Upper lobe of right lung (tissue), 1 donor: ENCODE measurements around the gene TPO. TPM values are rescaled to one million over a fixed set of nuclear protein-coding genes. Genes with fewer than 3 reads are reported as not detected.

Experiments
- ATAC-seq: fragments of 200-7000 bp; cut with Tn5 transposase; one replicate; pipeline ENCODE4 v1.9.1; 2020; ENCODE audit warnings: mild to moderate bottlenecking, moderate library complexity
- DNase-seq: peaks from one replicate; pipeline ENCODE4 v3.0.0-alpha.2; 2020
- H3K27ac ChIP-seq: fragments of 200-600 bp; one replicate; pipeline ENCODE4 v1.8.0; 2022
- H3K27me3 ChIP-seq: fragments of 200-600 bp; one replicate; pipeline ENCODE4 v1.8.0; 2022; ENCODE audit warnings: mild to moderate bottlenecking
- H3K36me3 ChIP-seq: fragments of 200-600 bp; one replicate; pipeline ENCODE4 v1.8.0; 2022
- H3K4me1 ChIP-seq: fragments of 200-600 bp; one replicate; pipeline ENCODE4 v1.8.0; 2022
- H3K4me3 ChIP-seq: fragments of 200-600 bp; one replicate; pipeline ENCODE4 v1.8.0; 2022; ENCODE audit warnings: mild to moderate bottlenecking
- H3K9me3 ChIP-seq: fragments of 200-600 bp; one replicate; pipeline ENCODE4 v1.8.0; 2022
- CTCF ChIP-seq: fragments of 200-600 bp; IDR thresholded peaks from one replicate; pipeline ENCODE4 v1.8.0; 2022; ENCODE audit warnings: antibody characterized with exemption
- intact Hi-C: fragments of 100-400 bp; cut with DNase I; formaldehyde crosslinking; loops from one replicate; pipeline ENCODE4 v1.11.0; 2022
- total RNA-seq: library from RNA; stranded (reverse); fragmentation: NEBNext Ultra II Directional; extraction: Animal tissue kit (Norgen Biotek cat#: 25700); gene quantifications from one replicate; pipeline ENCODE4 v1.2.1, GENCODE V29; 2021
- donor health status: DM: no; HTN: yes; CAD: no; lungs with severe emphysema.

The TPO gene
- total RNA-seq, 1 donor from 2014 or later: not detected

- TF ChIP-seq CTCF: no peak
- no peak for DNase-seq
Observed at GRCh38 chr2:1450915-1451314, 37.7 kb downstream of the TPO start.

GRCh38 chr2:1451422-1451821 lies 38.2 kb downstream of the TPO start:
- no peak for ATAC-seq
- TF ChIP-seq CTCF: no peak
- Histone ChIP-seq H3K4me1 (no peaks in the 10 kb centered on the region), H3K36me3 (no peaks in the 10 kb centered on the region), H3K27me3 (no peaks in the 10 kb centered on the region), H3K9me3 (no peaks in the 10 kb centered on the region), H3K27ac (no peak overlapping the region), H3K4me3 (no peak overlapping the region)
- intact Hi-C loops: no loop called here
- DNase-seq: no peak

More at GRCh38 chr2:1450915-1451314, 37.7 kb downstream of the TPO start:
- no peaks in the 10 kb centered on the region for H3K9me3 ChIP-seq
- no peaks in the 10 kb centered on the region for H3K36me3 ChIP-seq
- no peak overlapping the region for H3K4me3 ChIP-seq
- no peaks in the 10 kb centered on the region for H3K27me3 ChIP-seq
- no peak overlapping the region for H3K27ac ChIP-seq
- no peaks in the 10 kb centered on the region for H3K4me1 ChIP-seq
- no peak for ATAC-seq
- intact Hi-C loops: no loop called here

- H3K9me3 ChIP-seq: no peaks in the 10 kb centered on the region
- H3K27ac ChIP-seq: no peak overlapping the region
- ATAC-seq: no peak
- TF ChIP-seq CTCF: no peak
- H3K4me1 ChIP-seq: no peaks in the 10 kb centered on the region
- no peak overlapping the region for H3K4me3 ChIP-seq
- H3K27me3 ChIP-seq: no peaks in the 10 kb centered on the region
- H3K36me3 ChIP-seq: no peaks in the 10 kb centered on the region
- intact Hi-C loops: no loop called here
- no peak for DNase-seq
Observed at GRCh38 chr2:1453561-1453960, 40.3 kb downstream of the TPO start.

GRCh38 chr2:1454346-1454745 lies 41.1 kb downstream of the TPO start:
- Histone ChIP-seq H3K36me3 (no peaks in the 10 kb centered on the region), H3K27ac (no peak overlapping the region), H3K4me1 (no peaks in the 10 kb centered on the region), H3K9me3 (no peaks in the 10 kb centered on the region), H3K27me3 (no peaks in the 10 kb centered on the region), H3K4me3 (no peak overlapping the region)
- intact Hi-C loops: no loop called here
- no peak for DNase-seq
- no peak for ATAC-seq
- no peak for TF ChIP-seq CTCF

GRCh38 chr2:1455466-1455865 lies 42.2 kb downstream of the TPO start:
- no peak for ATAC-seq
- TF ChIP-seq CTCF: no peak
- H3K27me3 ChIP-seq: no peaks in the 10 kb centered on the region
- no peak for DNase-seq
- no peaks in the 10 kb centered on the region for H3K36me3 ChIP-seq
- H3K4me1 ChIP-seq: no peaks in the 10 kb centered on the region
- no peaks in the 10 kb centered on the region for H3K9me3 ChIP-seq
- intact Hi-C loops: no loop called here
- H3K27ac ChIP-seq: no peak overlapping the region
- H3K4me3 ChIP-seq: no peak overlapping the region

GRCh38 chr2:1458432-1458831 lies 45.2 kb downstream of the TPO start:
- Histone ChIP-seq H3K9me3 (no peaks in the 10 kb centered on the region), H3K27me3 (no peaks in the 10 kb centered on the region), H3K4me1 (no peaks in the 10 kb centered on the region), H3K4me3 (no peak overlapping the region), H3K27ac (no peak overlapping the region), H3K36me3 (no peaks in the 10 kb centered on the region)
- intact Hi-C loops: no loop called here
- no peak for TF ChIP-seq CTCF
- ATAC-seq: no peak
- DNase-seq: no peak
